ENCODE data around the gene TTC22.

- TF ChIP-seq SIN3A (IDR thresholded peaks at IDR 0.05; ENCODE audit: borderline replicate concordance, insufficient read depth, low read length), result no peak
- no peak for TF ChIP-seq POLR2AphosphoS5 (IDR thresholded peaks at IDR 0.05; ENCODE audit: low read depth, low read length)
- no peak for TF ChIP-seq TAF1 (IDR thresholded peaks at IDR 0.05; ENCODE audit: borderline replicate concordance, insufficient read depth, low read length)
- TF ChIP-seq REST (IDR thresholded peaks at IDR 0.05; ENCODE audit: insufficient read depth in 1 of 2, low read depth in 2 of 2, low read length in 2 of 2), result no peak
Measured at GRCh38 chr1:54814126-54814498, 13.0 kb upstream of the TTC22 start.
